Endothelial cell of umbilical vein (primary cell): Measurements from ENCODE around the gene NGLY1. TPM values are rescaled to one million over a fixed set of nuclear protein-coding genes. Genes with fewer than 3 reads are reported as not detected.

Experiments
- BruUV-seq: library from RNA; stranded (reverse); fragments of 400-500 nt; replicated peaks from 2 replicates; lab custom pipeline; 2021; lab: Mats Ljungman, UMichigan
- CTCF ChIA-PET: fragments of 300-600, 350-600 bp; sonication (Branson Sonifier 250); formaldehyde crosslinking; loops from one replicate; lab custom pipeline; 2021; ENCODE audit warnings: antibody characterized with exemption, inconsistent platforms; lab: Charles Lee
- POLR2A ChIA-PET: fragments of 300-600, 350-600 bp; sonication (Branson Sonifier 250); formaldehyde crosslinking; loops from one replicate; lab custom pipeline; 2021; ENCODE audit warnings: antibody characterized with exemption, inconsistent platforms; lab: Charles Lee
- DNase-seq: peaks from one replicate; pipeline ENCODE4 v3.0.0-alpha.2; 2011; ENCODE audit warnings: low read depth, low spot score
- FAIRE-seq: peaks from 2 replicates; lab custom pipeline; 2011; peaks lifted over from hg19 to GRCh38; lab: Jason Lieb, UNC
- H2AFZ ChIP-seq: 2 replicates; pipeline ENCODE4 v1.6.0; 2012; ENCODE audit warnings: low read depth, low read length, control low read depth, inconsistent platforms
- H3K27ac ChIP-seq: 2 replicates; pipeline ENCODE4 v1.5.1; 2011; ENCODE audit warnings: low read depth, mild to moderate bottlenecking, control low read depth, low read length, moderate library complexity; ENCODE audit not compliant: insufficient read depth
- H3K27me3 ChIP-seq, 2 experiments: 2 replicates each; pipeline versions ENCODE4 v1.6.0 to v1.6.1; 2011; ENCODE audit warnings: low read length in 2 of 2, mixed read lengths in 1 of 2; ENCODE audit not compliant: control insufficient read depth in 2 of 2, insufficient read depth in 2 of 2
- H3K36me3 ChIP-seq, 2 experiments: 2 replicates in 1 of 2; 3 replicates in 1 of 2; pipeline ENCODE4 v1.5.1; 2011; ENCODE audit warnings: low read length in 2 of 2, mild to moderate bottlenecking in 1 of 2, moderate library complexity in 1 of 2; ENCODE audit not compliant: control insufficient read depth in 2 of 2, insufficient read depth in 2 of 2; ENCODE audit errors: extremely low read depth in 1 of 2
- H3K4me1 ChIP-seq: 3 replicates; pipeline ENCODE4 v1.5.1; 2011; ENCODE audit warnings: mild to moderate bottlenecking, low read length; ENCODE audit not compliant: control insufficient read depth, insufficient read depth; ENCODE audit errors: extremely low read depth
- H3K4me2 ChIP-seq: 2 replicates; pipeline ENCODE4 v1.6.1; 2011; ENCODE audit warnings: low read length, control low read depth, mixed read lengths; ENCODE audit not compliant: insufficient read depth
- H3K4me3 ChIP-seq, 3 experiments: fragments of 200-600 bp in 1 of 3; sonication (generic), shearing (Covaris generic) in 1 of 3; replicated peaks in 1 of 3; 2 replicates each; pipeline ENCODE4 v1.5.1; 2011 to 2016; ENCODE audit warnings: control low read depth in 3 of 3, low read length in 3 of 3, mild to moderate bottlenecking in 2 of 3, inconsistent platforms in 1 of 3, low read depth in 1 of 3, moderate library complexity in 1 of 3; ENCODE audit not compliant: insufficient read depth in 1 of 3
- H3K79me2 ChIP-seq: 2 replicates; pipeline ENCODE4 v1.6.0; 2012; ENCODE audit warnings: low read length, inconsistent platforms; ENCODE audit not compliant: control insufficient read depth, insufficient read depth
- H3K9ac ChIP-seq: replicated peaks from 2 replicates; pipeline ENCODE3; 2011; ENCODE audit warnings: low read length, control low read depth; ENCODE audit not compliant: insufficient read depth; ENCODE audit errors: extremely low read depth
- H3K9me1 ChIP-seq: replicated peaks from 3 replicates; pipeline ENCODE4 v1.6.0; 2011; ENCODE audit warnings: mild to moderate bottlenecking, low read length; ENCODE audit not compliant: control insufficient read depth, insufficient read depth; ENCODE audit errors: extremely low read depth
- H3K9me3 ChIP-seq: replicated peaks from 2 replicates; pipeline ENCODE4 v1.5.1; 2012; ENCODE audit warnings: low read length, inconsistent platforms; ENCODE audit not compliant: control insufficient read depth, insufficient read depth
- H4K20me1 ChIP-seq: replicated peaks from 2 replicates; pipeline ENCODE3; 2011; ENCODE audit warnings: mild to moderate bottlenecking, low read length; ENCODE audit not compliant: control insufficient read depth, insufficient read depth; ENCODE audit errors: extremely low read depth
- EZH2 ChIP-seq: IDR thresholded peaks from 2 replicates; pipeline ENCODE4 v1.6.1; 2012; ENCODE audit warnings: borderline replicate concordance, low read depth, mild to moderate bottlenecking, moderate library complexity, low read length, inconsistent platforms; ENCODE audit not compliant: severe bottlenecking
- FOS ChIP-seq: IDR thresholded peaks from 2 replicates; pipeline ENCODE4 v1.6.1; 2011; ENCODE audit warnings: mild to moderate bottlenecking, low read length, moderate library complexity, borderline replicate concordance; ENCODE audit not compliant: insufficient read depth
- GATA2 ChIP-seq: IDR thresholded peaks from 2 replicates; pipeline ENCODE4 v1.7.0; 2011; ENCODE audit warnings: low read depth, mild to moderate bottlenecking, moderate library complexity, mixed read lengths, low read length; ENCODE audit not compliant: insufficient read length, insufficient read depth
- JUN ChIP-seq: IDR thresholded peaks from 2 replicates; pipeline ENCODE4 v1.6.1; 2011; ENCODE audit warnings: borderline replicate concordance, low read depth; ENCODE audit not compliant: insufficient read length, insufficient read depth
- MYC ChIP-seq: IDR thresholded peaks from one replicate; pipeline ENCODE4 v1.6.1; 2011; ENCODE audit warnings: mild to moderate bottlenecking, low read depth, low read length
- POLR2A ChIP-seq: IDR thresholded peaks from 2 replicates; pipeline ENCODE4 v1.6.1; 2012; ENCODE audit warnings: low read depth, mild to moderate bottlenecking, control low read depth, low read length
- POLR2AphosphoS5 ChIP-seq: IDR thresholded peaks from 2 replicates; pipeline ENCODE4 v1.6.1; 2012; ENCODE audit warnings: low read depth, mild to moderate bottlenecking, control low read depth, low read length, moderate library complexity; ENCODE audit not compliant: insufficient read depth
- dilution Hi-C: fragments of 300-500 bp; cut with MboI; formaldehyde crosslinking; loops from one replicate; pipeline ENCODE4 v1.15.0; 2019; ENCODE audit warnings: low sequenced_read_pairs; ENCODE audit not compliant: extremely low pct_ligation_motif_present
- intact Hi-C: fragments of 100-400 bp; cut with micrococcal nuclease; formaldehyde crosslinking; loops from one replicate; pipeline ENCODE4 v1.10.0; 2022
- polyA plus RNA-seq, 4 experiments: library from polyadenylated mRNA; depleted of rRNA in 3 of 4; stranded (reverse) in 3 of 4; unstranded in 1 of 4; fragments of >200 nt; gene quantifications; 2 replicates each; pipeline versions ENCODE4 v1.2.1 to v1.2.3, GENCODE V29; 2011 to 2012; ENCODE audit warnings: missing spikeins in 1 of 4
- total RNA-seq: library from RNA; stranded (reverse); gene quantifications from 2 replicates; pipeline ENCODE4 v1.2.3, GENCODE V29; 2021
- TF ChIP-seq, protein P1 (sequence below): IDR thresholded peaks from 2 replicates; pipeline ENCODE4 v1.6.1; 2011; ENCODE audit not compliant: insufficient read depth, insufficient read length
- TF ChIP-seq, protein P2 (sequence below), 2 donors: IDR thresholded peaks; 1 replicate in 1 of 2; 2 replicates in 1 of 2; pipeline ENCODE4 v1.5.1; 2011; ENCODE audit warnings: low read length in 2 of 2, mild to moderate bottlenecking in 2 of 2, moderate library complexity in 2 of 2, control low read depth in 1 of 2, inconsistent platforms in 1 of 2, low read depth in 1 of 2; ENCODE audit not compliant: insufficient read depth in 1 of 2; ENCODE audit errors: extremely low read depth in 1 of 2

NGLY1 gene
- total and polyA plus RNA-seq, 2 donors (not counting 3 experiments of a cell fraction or from before 2014, with no cell fraction given), result 5.3 to 29.6 TPM

DNA sequence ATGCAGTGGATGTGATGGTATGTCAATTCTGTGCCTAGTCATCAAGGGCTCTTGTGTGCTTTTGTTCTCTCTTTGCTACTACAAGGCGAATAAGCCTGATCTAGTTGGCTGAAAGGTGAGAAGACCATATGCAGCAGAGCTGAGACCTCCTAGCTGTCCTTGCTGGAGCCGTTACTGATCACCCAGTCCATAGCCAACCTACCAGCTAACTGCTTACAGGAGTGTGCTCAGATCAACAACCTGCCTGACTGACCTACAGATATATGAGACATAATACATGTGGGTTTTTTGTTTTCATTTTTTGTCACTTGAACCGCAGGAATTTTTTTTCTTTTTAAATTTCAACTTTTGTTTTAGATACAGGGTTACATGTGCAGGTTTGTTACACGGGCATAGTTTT, 29.4 kb upstream of the NGLY1 start:
- FAIRE-seq (no peak), DNase-seq (no peak)
- Histone ChIP-seq H3K4me1 (no peaks in the 10 kb centered on the region), H3K9ac (no peak overlapping the region), H3K27me3 (peaks cover 0 to 7% of the 10 kb centered on the region in 2 experiments), H3K79me2 (no peaks in the 10 kb centered on the region), H3K9me1 (no peaks in the 10 kb centered on the region), H2AFZ (no peak overlapping the region), H4K20me1 (no peaks in the 10 kb centered on the region), H3K4me3 (no peak overlapping the region), H3K27ac (no peak overlapping the region), H3K4me2 (no peak overlapping the region), H3K9me3 (no peaks in the 10 kb centered on the region), H3K36me3 (no peaks in the 10 kb centered on the region)
- intact Hi-C loops, result no loop called here
- dilution Hi-C loops, result no loop called here
- CTCF ChIA-PET, result no interaction called here
- POLR2A ChIA-PET, result no interaction called here
- BruUV-seq, result no TSS peak
- TF ChIP-seq POLR2A (no peak), EZH2 (no peak), MYC (no peak), POLR2AphosphoS5 (no peak), JUN (no peak), GATA2 (no peak), FOS (no peak)
- TF ChIP-seq, protein P1, sequence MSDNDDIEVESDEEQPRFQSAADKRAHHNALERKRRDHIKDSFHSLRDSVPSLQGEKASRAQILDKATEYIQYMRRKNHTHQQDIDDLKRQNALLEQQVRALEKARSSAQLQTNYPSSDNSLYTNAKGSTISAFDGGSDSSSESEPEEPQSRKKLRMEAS, result no peak
- TF ChIP-seq, protein P2, sequence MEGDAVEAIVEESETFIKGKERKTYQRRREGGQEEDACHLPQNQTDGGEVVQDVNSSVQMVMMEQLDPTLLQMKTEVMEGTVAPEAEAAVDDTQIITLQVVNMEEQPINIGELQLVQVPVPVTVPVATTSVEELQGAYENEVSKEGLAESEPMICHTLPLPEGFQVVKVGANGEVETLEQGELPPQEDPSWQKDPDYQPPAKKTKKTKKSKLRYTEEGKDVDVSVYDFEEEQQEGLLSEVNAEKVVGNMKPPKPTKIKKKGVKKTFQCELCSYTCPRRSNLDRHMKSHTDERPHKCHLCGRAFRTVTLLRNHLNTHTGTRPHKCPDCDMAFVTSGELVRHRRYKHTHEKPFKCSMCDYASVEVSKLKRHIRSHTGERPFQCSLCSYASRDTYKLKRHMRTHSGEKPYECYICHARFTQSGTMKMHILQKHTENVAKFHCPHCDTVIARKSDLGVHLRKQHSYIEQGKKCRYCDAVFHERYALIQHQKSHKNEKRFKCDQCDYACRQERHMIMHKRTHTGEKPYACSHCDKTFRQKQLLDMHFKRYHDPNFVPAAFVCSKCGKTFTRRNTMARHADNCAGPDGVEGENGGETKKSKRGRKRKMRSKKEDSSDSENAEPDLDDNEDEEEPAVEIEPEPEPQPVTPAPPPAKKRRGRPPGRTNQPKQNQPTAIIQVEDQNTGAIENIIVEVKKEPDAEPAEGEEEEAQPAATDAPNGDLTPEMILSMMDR (IDR thresholded peaks at IDR 0.05; ENCODE audit: extremely low read depth in 1 of 2, insufficient read depth in 1 of 2, low read depth in 1 of 2, low read length in 2 of 2), result no peak
